ENCODE results near the gene FITM2. TPM values are rescaled to one million over a fixed set of nuclear protein-coding genes. Genes with fewer than 3 reads are reported as not detected.

FITM2 gene
- total and polyA plus RNA-seq, 2 donors (not counting 3 experiments of a cell fraction or from before 2014, with no cell fraction given): 4.4 to 7.7 TPM

- dilution Hi-C loops (cut with MboI; ENCODE audit: extremely low pct_ligation_motif_present, low sequenced_read_pairs) (no loop called here), intact Hi-C loops (cut with micrococcal nuclease) (no loop called here)
- H3K36me3 ChIP-seq (ENCODE audit: control insufficient read depth in 2 of 2, extremely low read depth in 1 of 2, insufficient read depth in 2 of 2, low read length in 2 of 2): no peaks in the 10 kb centered on the region
- TF ChIP-seq, protein P1, sequence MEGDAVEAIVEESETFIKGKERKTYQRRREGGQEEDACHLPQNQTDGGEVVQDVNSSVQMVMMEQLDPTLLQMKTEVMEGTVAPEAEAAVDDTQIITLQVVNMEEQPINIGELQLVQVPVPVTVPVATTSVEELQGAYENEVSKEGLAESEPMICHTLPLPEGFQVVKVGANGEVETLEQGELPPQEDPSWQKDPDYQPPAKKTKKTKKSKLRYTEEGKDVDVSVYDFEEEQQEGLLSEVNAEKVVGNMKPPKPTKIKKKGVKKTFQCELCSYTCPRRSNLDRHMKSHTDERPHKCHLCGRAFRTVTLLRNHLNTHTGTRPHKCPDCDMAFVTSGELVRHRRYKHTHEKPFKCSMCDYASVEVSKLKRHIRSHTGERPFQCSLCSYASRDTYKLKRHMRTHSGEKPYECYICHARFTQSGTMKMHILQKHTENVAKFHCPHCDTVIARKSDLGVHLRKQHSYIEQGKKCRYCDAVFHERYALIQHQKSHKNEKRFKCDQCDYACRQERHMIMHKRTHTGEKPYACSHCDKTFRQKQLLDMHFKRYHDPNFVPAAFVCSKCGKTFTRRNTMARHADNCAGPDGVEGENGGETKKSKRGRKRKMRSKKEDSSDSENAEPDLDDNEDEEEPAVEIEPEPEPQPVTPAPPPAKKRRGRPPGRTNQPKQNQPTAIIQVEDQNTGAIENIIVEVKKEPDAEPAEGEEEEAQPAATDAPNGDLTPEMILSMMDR (IDR thresholded peaks at IDR 0.05; ENCODE audit: extremely low read depth in 1 of 2, insufficient read depth in 1 of 2, low read depth in 1 of 2, low read length in 2 of 2): peak in 1 of 2 donors; percentile 19
- TF ChIP-seq FOS (IDR thresholded peaks at IDR 0.05; ENCODE audit: borderline replicate concordance, insufficient read depth, low read length): no peak
- CTCF ChIA-PET: interaction anchor here (0.6 kb wide), 1 partner anchor 9 kb away, joined by 3 read pairs; no protein-coding TSS in a partner anchor
- H3K9me3 ChIP-seq (replicated peaks; ENCODE audit: control insufficient read depth, insufficient read depth, low read length): no peaks in the 10 kb centered on the region
- POLR2A ChIA-PET: no interaction called here
- no peak overlapping the region for H3K4me2 ChIP-seq (ENCODE audit: insufficient read depth, low read length)
- H2AFZ ChIP-seq (ENCODE audit: low read depth, low read length): no peak overlapping the region
- H3K27ac ChIP-seq (ENCODE audit: insufficient read depth, low read depth, low read length): no peak overlapping the region
- no peaks in the 10 kb centered on the region for H3K27me3 ChIP-seq (ENCODE audit: control insufficient read depth in 2 of 2, insufficient read depth in 2 of 2, low read length in 2 of 2)
- H3K4me3 ChIP-seq (replicated peaks in 1 of 3; ENCODE audit: insufficient read depth in 1 of 3, low read depth in 1 of 3, low read length in 3 of 3): no peak overlapping the region
- DNase-seq (ENCODE audit: low read depth, low spot score) (no peak), FAIRE-seq (no peak)
- no peaks in the 10 kb centered on the region for H3K4me1 ChIP-seq (ENCODE audit: control insufficient read depth, extremely low read depth, insufficient read depth, low read length)
- no peaks in the 10 kb centered on the region for H3K79me2 ChIP-seq (ENCODE audit: control insufficient read depth, insufficient read depth, low read length)
- no TSS peak for BruUV-seq (replicated peaks)
- no peak overlapping the region for H3K9ac ChIP-seq (replicated peaks; ENCODE audit: extremely low read depth, insufficient read depth, low read length)
- H3K9me1 ChIP-seq (replicated peaks; ENCODE audit: control insufficient read depth, extremely low read depth, insufficient read depth, low read length): no peaks in the 10 kb centered on the region
- no peaks in the 10 kb centered on the region for H4K20me1 ChIP-seq (replicated peaks; ENCODE audit: control insufficient read depth, extremely low read depth, insufficient read depth, low read length)
These were observed 38.9 kb downstream of the FITM2 start for GRCh38 chr20:44271915-44272663.

GRCh38 chr20:44268802-44269201 lies 42.2 kb downstream of the FITM2 start:
- Histone ChIP-seq H4K20me1 (replicated peaks; ENCODE audit: control insufficient read depth, extremely low read depth, insufficient read depth, low read length) (no peaks in the 10 kb centered on the region), H3K9me1 (replicated peaks; ENCODE audit: control insufficient read depth, extremely low read depth, insufficient read depth, low read length) (no peaks in the 10 kb centered on the region), H3K4me1 (ENCODE audit: control insufficient read depth, extremely low read depth, insufficient read depth, low read length) (no peaks in the 10 kb centered on the region), H3K27me3 (ENCODE audit: control insufficient read depth in 2 of 2, insufficient read depth in 2 of 2, low read length in 2 of 2) (no peaks in the 10 kb centered on the region), H3K27ac (ENCODE audit: insufficient read depth, low read depth, low read length) (no peak overlapping the region), H2AFZ (ENCODE audit: low read depth, low read length) (no peak overlapping the region), H3K4me3 (replicated peaks in 1 of 3; ENCODE audit: insufficient read depth in 1 of 3, low read depth in 1 of 3, low read length in 3 of 3) (no peak overlapping the region), H3K4me2 (ENCODE audit: insufficient read depth, low read length) (no peak overlapping the region), H3K79me2 (ENCODE audit: control insufficient read depth, insufficient read depth, low read length) (no peaks in the 10 kb centered on the region), H3K36me3 (ENCODE audit: control insufficient read depth in 2 of 2, extremely low read depth in 1 of 2, insufficient read depth in 2 of 2, low read length in 2 of 2) (no peaks in the 10 kb centered on the region), H3K9ac (replicated peaks; ENCODE audit: extremely low read depth, insufficient read depth, low read length) (no peak overlapping the region), H3K9me3 (replicated peaks; ENCODE audit: control insufficient read depth, insufficient read depth, low read length) (no peaks in the 10 kb centered on the region)
- DNase-seq (ENCODE audit: low read depth, low spot score): no peak
- dilution Hi-C loops (cut with MboI; ENCODE audit: extremely low pct_ligation_motif_present, low sequenced_read_pairs) (no loop called here), intact Hi-C loops (cut with micrococcal nuclease) (no loop called here)
- no peak for TF ChIP-seq JUN (IDR thresholded peaks at IDR 0.05; ENCODE audit: borderline replicate concordance, insufficient read depth, insufficient read length, low read depth)
- no peak for TF ChIP-seq POLR2AphosphoS5 (IDR thresholded peaks at IDR 0.05; ENCODE audit: insufficient read depth, low read depth, low read length)
- ChIA-PET CTCF (interaction anchor here (1.1 kb wide), 1 partner anchor 50 kb away, joined by 3 read pairs; no protein-coding TSS in a partner anchor), POLR2A (no interaction called here)
- BruUV-seq (replicated peaks): no TSS peak
- FAIRE-seq: no peak
